ENCODE results near the gene PTGR2. TPM values are rescaled to one million over a fixed set of nuclear protein-coding genes. Genes with fewer than 3 reads are reported as not detected.

PTGR2 gene
- total and polyA plus RNA-seq, 2 donors (not counting 1 experiment from before 2014, with no cell fraction given), result 1.2 to 4.5 TPM

DNA sequence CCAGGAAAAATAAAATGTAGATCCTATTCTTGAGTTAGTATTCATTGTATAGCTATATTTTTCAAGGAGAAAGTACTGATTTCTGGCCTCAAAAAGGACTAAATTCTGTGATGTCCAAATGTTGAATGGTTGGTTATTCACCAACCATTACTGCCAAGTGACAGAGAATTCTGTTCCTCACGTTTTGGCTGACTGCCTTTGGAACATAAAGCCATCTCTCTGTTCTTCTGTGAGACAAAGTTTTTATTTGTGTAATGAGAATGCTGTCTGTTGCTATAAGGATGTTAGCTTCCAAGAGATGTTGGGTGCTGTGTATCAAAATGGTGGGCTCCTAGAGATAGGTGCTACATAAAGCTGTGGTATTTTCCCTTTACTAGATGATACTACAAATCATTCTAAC lies 44.3 kb downstream of the PTGR2 start:
- H3K4me2 ChIP-seq (replicated peaks; ENCODE audit: low read depth, low read length, poor library complexity, severe bottlenecking), result no peak overlapping the region
- H3K4me3 Mint-ChIP-seq, result no peak overlapping the region
- intact Hi-C loops (cut with micrococcal nuclease), result no loop called here
- H3K27ac ChIP-seq (ENCODE audit: low read length in 2 of 2), result no peak overlapping the region
- no peak overlapping the region for H3K9ac ChIP-seq (ENCODE audit: low read length)
- H3K9me3 ChIP-seq (ENCODE audit: control extremely low read depth in 1 of 3, control insufficient read depth in 2 of 3, insufficient read depth in 1 of 3, low read length in 2 of 3), result no peaks in the 10 kb centered on the region
- peaks cover 10% of the 10 kb centered on the region for H4K20me1 ChIP-seq (ENCODE audit: control insufficient read depth, insufficient read depth, low read length, poor library complexity, severe bottlenecking)
- H3K4me1 Mint-ChIP-seq, result no peaks in the 10 kb centered on the region
- ChIA-PET POLR2A (no interaction called here), CTCF (no interaction called here)
- ATAC-seq (ENCODE audit: low read depth) (no peak), DNase-seq (no peak)
- H3K27ac Mint-ChIP-seq, result no peak overlapping the region
- no peaks in the 10 kb centered on the region for H3K4me1 ChIP-seq (ENCODE audit: control insufficient read depth in 2 of 2, insufficient read depth in 2 of 2, low read length in 2 of 2)
- H2AFZ ChIP-seq (ENCODE audit: insufficient read depth, low read depth, low read length, poor library complexity, severe bottlenecking), result no peak overlapping the region
- no peak overlapping the region for H3K4me3 ChIP-seq (ENCODE audit: control extremely low read depth in 1 of 5, extremely low read depth in 1 of 5, insufficient read depth in 1 of 5, low read depth in 2 of 5, low read length in 4 of 5)
- peaks cover 10% of the 10 kb centered on the region for H3K79me2 ChIP-seq (ENCODE audit: control insufficient read depth, insufficient read depth, low read length)
- H3K9me3 Mint-ChIP-seq (ENCODE audit: insufficient read depth), result no peaks in the 10 kb centered on the region
- TF ChIP-seq CTCF (IDR thresholded peaks at IDR 0.05) (no peak), EZH2 (IDR thresholded peaks at IDR 0.05; ENCODE audit: borderline replicate concordance, insufficient read depth, low read depth, low read length, poor library complexity, severe bottlenecking) (no peak)
- no peaks in the 10 kb centered on the region for H3K27me3 ChIP-seq (replicated peaks in 1 of 4; ENCODE audit: control extremely low read depth in 1 of 4, control insufficient read depth in 3 of 4, insufficient read depth in 4 of 4, low read length in 3 of 4)
- peaks cover 3 to 67% of the 10 kb centered on the region in 2 experiments for H3K36me3 ChIP-seq (replicated peaks in 1 of 2; ENCODE audit: control extremely low read depth in 1 of 2, control insufficient read depth in 1 of 2, extremely low read depth in 1 of 2, insufficient read depth in 2 of 2, low read length in 1 of 2)
- 100% methylated on average over 1 of the region's 1 CpG for WGBS (ENCODE audit: insufficient coverage)
- no peaks in the 10 kb centered on the region for H3K27me3 Mint-ChIP-seq

GRCh38 chr14:73896521-73896920 lies 44.9 kb downstream of the PTGR2 start:
- H3K27ac ChIP-seq (ENCODE audit: low read length in 2 of 2), result no peak overlapping the region
- H3K4me1 ChIP-seq (ENCODE audit: control insufficient read depth in 2 of 2, insufficient read depth in 2 of 2, low read length in 2 of 2), result no peaks in the 10 kb centered on the region
- POLR2A ChIA-PET, result no interaction called here
- DNase-seq (no peak), ATAC-seq (ENCODE audit: low read depth) (no peak)
- Mint-ChIP-seq H3K27ac (no peak overlapping the region), H3K27me3 (no peaks in the 10 kb centered on the region), H3K9me3 (ENCODE audit: insufficient read depth) (no peaks in the 10 kb centered on the region), H3K4me3 (no peak overlapping the region), H3K4me1 (no peaks in the 10 kb centered on the region)
- no peak overlapping the region for H3K9ac ChIP-seq (ENCODE audit: low read length)
- peaks cover 6% of the 10 kb centered on the region for H3K79me2 ChIP-seq (ENCODE audit: control insufficient read depth, insufficient read depth, low read length)
- CTCF ChIA-PET, result interaction anchor here (1.0 kb wide), 1 partner anchor 9 kb away, joined by 3 read pairs; the partner anchor contains the start of gene ZNF410
- 93% methylated on average over 1 of the region's 1 CpG for WGBS (ENCODE audit: insufficient coverage)
- peaks cover 10% of the 10 kb centered on the region for H4K20me1 ChIP-seq (ENCODE audit: control insufficient read depth, insufficient read depth, low read length, poor library complexity, severe bottlenecking)
- H2AFZ ChIP-seq (ENCODE audit: insufficient read depth, low read depth, low read length, poor library complexity, severe bottlenecking), result no peak overlapping the region
- intact Hi-C loops (cut with micrococcal nuclease), result no loop called here
- H3K36me3 ChIP-seq (replicated peaks in 1 of 2; ENCODE audit: control extremely low read depth in 1 of 2, control insufficient read depth in 1 of 2, extremely low read depth in 1 of 2, insufficient read depth in 2 of 2, low read length in 1 of 2), result peaks cover 3 to 71% of the 10 kb centered on the region in 2 experiments
- H3K4me2 ChIP-seq (replicated peaks; ENCODE audit: low read depth, low read length, poor library complexity, severe bottlenecking), result no peak overlapping the region
- H3K27me3 ChIP-seq (replicated peaks in 1 of 4; ENCODE audit: control extremely low read depth in 1 of 4, control insufficient read depth in 3 of 4, insufficient read depth in 4 of 4, low read length in 3 of 4), result no peaks in the 10 kb centered on the region
- TF ChIP-seq EZH2 (IDR thresholded peaks at IDR 0.05; ENCODE audit: borderline replicate concordance, insufficient read depth, low read depth, low read length, poor library complexity, severe bottlenecking) (no peak), CTCF (IDR thresholded peaks at IDR 0.05) (no peak)
- H3K9me3 ChIP-seq (ENCODE audit: control extremely low read depth in 1 of 3, control insufficient read depth in 2 of 3, insufficient read depth in 1 of 3, low read length in 2 of 3), result no peaks in the 10 kb centered on the region
- no peak overlapping the region for H3K4me3 ChIP-seq (ENCODE audit: control extremely low read depth in 1 of 5, extremely low read depth in 1 of 5, insufficient read depth in 1 of 5, low read depth in 2 of 5, low read length in 4 of 5)
